GM12878 (cell line): ENCODE measurements around the gene NUP50. TPM values are rescaled to one million over a fixed set of nuclear protein-coding genes. Genes with fewer than 3 reads are reported as not detected.
A peak's percentile ranks its signal among the peaks of the same experiment; 100 is the strongest.

Experiments used
- BACH1 ChIP-seq: fragments of 450-650 bp; IDR thresholded peaks from 2 replicates; pipeline ENCODE4 v1.6.1; 2017; ENCODE audit warnings: mild to moderate bottlenecking, borderline replicate concordance
- CHD4 ChIP-seq: fragments of 200-600 bp; sonication (generic); IDR thresholded peaks from 2 replicates; pipeline ENCODE4 v1.6.1; 2016; ENCODE audit warnings: mild to moderate bottlenecking
- ELK1 ChIP-seq: IDR thresholded peaks from 2 replicates; pipeline ENCODE4 v1.6.1; 2012; ENCODE audit warnings: low read depth, low read length, improper control_type of control experiment
- GATAD2B ChIP-seq: fragments of 450-650 bp; conservative IDR thresholded peaks from 2 replicates; pipeline ENCODE4 v1.6.1; 2017; ENCODE audit warnings: low read depth, mild to moderate bottlenecking, moderate library complexity
- LARP7 ChIP-seq: fragments of 450-650 bp; IDR thresholded peaks from 2 replicates; pipeline ENCODE4 v1.6.1; 2017; ENCODE audit warnings: mild to moderate bottlenecking
- NRF1 ChIP-seq: conservative IDR thresholded peaks from 2 replicates; pipeline ENCODE4 v1.6.1; 2011; ENCODE audit warnings: mild to moderate bottlenecking, low read depth, low read length, improper control_type of control experiment
- YBX1 ChIP-seq: fragments of 450-650 bp; IDR thresholded peaks from 2 replicates; pipeline ENCODE4 v1.6.1; 2016; ENCODE audit warnings: antibody characterized with exemption
- ZNF217 ChIP-seq: fragments of 450-650 bp; IDR thresholded peaks from 2 replicates; pipeline ENCODE4 v1.6.1; 2017; ENCODE audit warnings: antibody characterized with exemption, mild to moderate bottlenecking
- ZNF274 ChIP-seq: IDR thresholded peaks from one replicate; pipeline ENCODE4 v1.8.0; 2011; ENCODE audit not compliant: insufficient read length, insufficient read depth
- polyA plus RNA-seq, 11 experiments: library from polyadenylated mRNA; depleted of rRNA in 4 of 11; unstranded in 6 of 11; stranded (reverse) in 5 of 11; fragments of >200 nt; fragmentation: Nextera tagmentation in 4 of 11; fragmentation: Illumina TruSeq in 1 of 11; extraction: Ambion mirVana in 4 of 11; extraction: Trizol in 1 of 11; gene quantifications; 1 replicate in 1 of 11; 2 replicates in 10 of 11; pipeline versions ENCODE4 v1.2.1 to v1.2.3, GENCODE V29; 2011 to 2016; ENCODE audit warnings: inconsistent platforms in 2 of 11, missing spikeins in 2 of 11, low read depth in 1 of 11
- total RNA-seq, 4 experiments: library from RNA; depleted of rRNA in 3 of 4; stranded (reverse); fragments of >200 nt in 3 of 4; fragmentation: Illumina TruSeq in 1 of 4; extraction: Trizol in 1 of 4; gene quantifications; 2 replicates each; pipeline versions ENCODE4 v1.2.1 to v1.2.3, GENCODE V29; 2013 to 2021
- TF ChIP-seq, protein P1 (sequence below): fragments of 450-650 bp; IDR thresholded peaks from 2 replicates; pipeline ENCODE4 v1.6.1; 2017; ENCODE audit warnings: mild to moderate bottlenecking

NUP50 gene
- total and polyA plus RNA-seq, 10 of the 15 experiments (the other 5 are each of a cell fraction or from before 2014, with no cell fraction given): 36.8 to 125 (median 78.8) TPM

- TF ChIP-seq ELK1 (no peak), GATAD2B (peak; percentile 80), YBX1 (no peak), NRF1 (no peak), LARP7 (no peak), BACH1 (no peak; the same call in 1 of the 2 replicates), ZNF274 (no peak), CHD4 (no peak), ZNF217 (no peak)
- TF ChIP-seq, protein P1, sequence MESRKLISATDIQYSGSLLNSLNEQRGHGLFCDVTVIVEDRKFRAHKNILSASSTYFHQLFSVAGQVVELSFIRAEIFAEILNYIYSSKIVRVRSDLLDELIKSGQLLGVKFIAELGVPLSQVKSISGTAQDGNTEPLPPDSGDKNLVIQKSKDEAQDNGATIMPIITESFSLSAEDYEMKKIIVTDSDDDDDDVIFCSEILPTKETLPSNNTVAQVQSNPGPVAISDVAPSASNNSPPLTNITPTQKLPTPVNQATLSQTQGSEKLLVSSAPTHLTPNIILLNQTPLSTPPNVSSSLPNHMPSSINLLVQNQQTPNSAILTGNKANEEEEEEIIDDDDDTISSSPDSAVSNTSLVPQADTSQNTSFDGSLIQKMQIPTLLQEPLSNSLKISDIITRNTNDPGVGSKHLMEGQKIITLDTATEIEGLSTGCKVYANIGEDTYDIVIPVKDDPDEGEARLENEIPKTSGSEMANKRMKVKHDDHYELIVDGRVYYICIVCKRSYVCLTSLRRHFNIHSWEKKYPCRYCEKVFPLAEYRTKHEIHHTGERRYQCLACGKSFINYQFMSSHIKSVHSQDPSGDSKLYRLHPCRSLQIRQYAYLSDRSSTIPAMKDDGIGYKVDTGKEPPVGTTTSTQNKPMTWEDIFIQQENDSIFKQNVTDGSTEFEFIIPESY: no peak
- TF ChIP-seq, all 136 proteins: peak for 52
These were observed 71.5 kb downstream of the NUP50 start (continued) for GRCh38 chr22:45235101-45235777.
